Muscle of leg (tissue), 11 donors: Measurements from ENCODE around the gene WDFY3. TPM values are rescaled to one million over a fixed set of nuclear protein-coding genes. Genes with fewer than 3 reads are reported as not detected.
"Not testable (repeated sequence)": the region's sequence is repeated elsewhere in the genome, so short reads cannot be mapped to it uniquely, and the experiment has no call there.

ENCODE experiments used
- DNase-seq: peaks from one replicate; pipeline ENCODE4 v3.0.0; 2013
- H3K27ac ChIP-seq: one replicate; pipeline ENCODE4 v1.5.1; 2013; ENCODE audit warnings: mild to moderate bottlenecking, low read length, control low read depth
- H3K27me3 ChIP-seq: one replicate; pipeline ENCODE4 v1.6.1; 2013; ENCODE audit warnings: low read length; ENCODE audit not compliant: control insufficient read depth, insufficient read depth
- H3K36me3 ChIP-seq: one replicate; pipeline ENCODE4 v1.6.1; 2013; ENCODE audit warnings: low read length; ENCODE audit not compliant: control insufficient read depth, insufficient read depth
- H3K4me1 ChIP-seq: one replicate; pipeline ENCODE4 v1.6.1; 2013; ENCODE audit warnings: low read length; ENCODE audit not compliant: control insufficient read depth, insufficient read depth
- H3K4me3 ChIP-seq: one replicate; pipeline ENCODE4 v1.5.1; 2013; ENCODE audit warnings: low read length, control low read depth
- H3K9me3 ChIP-seq: replicated peaks from 2 replicates; pipeline ENCODE4 v1.6.1; 2013; ENCODE audit warnings: low read depth, low read length; ENCODE audit not compliant: control insufficient read depth
- WGBS: methylation state at CpG from one replicate; pipeline ENCODE4 v1.1.5; 2013; ENCODE audit warnings: missing lambda C conversion rate; ENCODE audit not compliant: insufficient coverage; 5-methylcytosine and 5-hydroxymethylcytosine counted together
- polyA plus RNA-seq, 8 donors: library from polyadenylated mRNA; unstranded; fragments of 120-200 nt; gene quantifications; one replicate each; pipeline versions ENCODE4 v1.2.1 to v1.2.3, GENCODE V29; 2013; ENCODE audit warnings: inconsistent platforms in 1 of 8, low replicate concordance in 1 of 8; ENCODE audit not compliant: insufficient read length in 8 of 8, insufficient read depth in 1 of 8
- total RNA-seq: library from RNA; stranded (reverse); fragments of 120-200 nt; gene quantifications from one replicate; pipeline ENCODE4 v1.2.4, GENCODE V29; 2013

Gene WDFY3
- total and polyA plus RNA-seq, 9 donors = 11.8 to 40.6 (median 20.3) TPM

DNA sequence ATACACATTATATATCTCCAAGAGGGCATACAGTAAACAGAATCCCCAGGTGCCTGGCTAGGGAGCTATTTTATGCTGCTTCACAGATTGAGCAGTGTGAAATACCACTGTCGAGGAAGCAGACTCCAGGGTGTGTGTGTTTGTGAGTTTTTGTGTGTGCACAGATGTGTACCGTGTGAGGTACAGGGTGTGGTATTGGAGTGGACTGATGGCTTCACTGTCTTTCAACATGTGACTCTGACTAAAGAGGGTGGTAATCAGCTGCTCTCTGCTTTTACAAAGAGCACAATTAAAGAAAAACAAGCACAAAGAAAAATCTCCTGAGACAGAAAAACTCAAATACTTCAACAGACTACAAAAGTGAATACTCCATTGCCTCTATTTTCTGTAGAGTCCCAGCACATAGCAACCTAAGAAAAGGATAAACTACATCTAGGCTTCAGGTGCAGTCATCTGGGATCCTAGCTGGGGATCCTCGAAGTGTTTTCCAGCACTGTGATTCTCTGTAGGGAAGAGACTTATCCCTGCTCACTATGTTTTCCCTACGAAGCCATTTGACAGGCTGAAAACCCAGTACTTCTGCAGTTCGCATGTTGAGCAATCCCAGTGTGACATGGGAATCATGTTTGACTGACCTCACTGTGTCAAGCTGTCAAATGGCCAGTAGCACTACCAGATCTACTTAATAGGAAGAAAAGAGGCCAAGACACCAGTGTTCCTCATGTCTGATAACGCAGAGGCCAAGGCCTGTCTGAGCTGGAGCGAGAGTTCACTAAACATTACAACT, 283.2 kb downstream of the WDFY3 start:
- H3K9me3 ChIP-seq = no peaks in the 10 kb centered on the region
- H3K27ac ChIP-seq = no peak overlapping the region
- H3K36me3 ChIP-seq = peaks cover 60% of the 10 kb centered on the region
- WGBS = 85% methylated on average over 3 of the region's 7 CpGs
- no peaks in the 10 kb centered on the region for H3K4me1 ChIP-seq
- H3K4me3 ChIP-seq = no peak overlapping the region
- no peak for DNase-seq
- H3K27me3 ChIP-seq = no peaks in the 10 kb centered on the region

GRCh38 chr4:84682661-84683060, 283.8 kb downstream of the WDFY3 start:
- not testable (repeated sequence) for H3K9me3 ChIP-seq, H3K27ac ChIP-seq, H3K27me3 ChIP-seq, H3K4me1 ChIP-seq, DNase-seq, H3K4me3 ChIP-seq
- peaks cover 59% of the 10 kb centered on the region for H3K36me3 ChIP-seq
- 97% methylated on average over 3 of the region's 4 CpGs for WGBS

DNA sequence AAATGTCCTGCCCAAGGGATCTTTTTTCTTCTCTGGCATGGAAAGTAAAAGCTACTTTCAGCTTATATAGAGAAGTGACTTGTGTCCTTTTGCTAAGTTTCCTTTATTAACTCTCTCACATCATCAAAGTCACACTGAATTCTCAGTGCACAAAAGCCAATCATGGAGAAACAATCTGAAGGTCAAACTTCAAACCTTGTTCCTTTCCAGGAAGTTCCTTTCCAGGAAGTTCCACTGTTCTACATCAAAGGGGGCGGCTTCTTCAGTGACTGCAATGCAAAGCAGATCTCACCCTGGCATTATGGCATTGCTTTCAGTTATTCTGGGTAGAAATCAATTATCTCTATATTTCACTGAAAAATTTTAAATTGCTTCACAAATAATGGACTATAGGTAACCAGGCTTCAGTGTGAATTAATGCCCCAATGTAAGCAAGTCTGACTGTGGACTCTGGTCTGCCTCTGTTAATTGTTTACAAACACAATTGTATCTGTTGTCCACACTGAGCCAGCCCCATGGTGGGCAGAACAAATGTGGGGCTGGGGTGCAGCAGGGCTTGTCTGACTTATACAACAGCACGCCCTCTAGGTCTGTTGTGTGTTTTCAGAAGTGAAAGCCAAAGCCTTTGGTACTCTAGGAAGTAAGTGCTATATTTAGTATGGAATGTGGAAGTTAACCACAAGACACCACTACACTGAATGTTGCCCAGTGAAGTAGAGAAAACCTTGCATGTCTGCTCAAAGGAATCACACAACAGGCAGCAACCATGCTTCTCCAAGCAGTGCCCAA, 284.8 kb downstream of the WDFY3 start:
- Histone ChIP-seq H3K36me3 (peaks cover 60% of the 10 kb centered on the region), H3K9me3 (no peaks in the 10 kb centered on the region), H3K27me3 (no peaks in the 10 kb centered on the region), H3K4me1 (peaks cover 5% of the 10 kb centered on the region), H3K4me3 (no peak overlapping the region), H3K27ac (no peak overlapping the region)
- peak; percentile 73 for DNase-seq
- WGBS = no CpG with 5 or more reads among the region's 2 CpGs

DNA sequence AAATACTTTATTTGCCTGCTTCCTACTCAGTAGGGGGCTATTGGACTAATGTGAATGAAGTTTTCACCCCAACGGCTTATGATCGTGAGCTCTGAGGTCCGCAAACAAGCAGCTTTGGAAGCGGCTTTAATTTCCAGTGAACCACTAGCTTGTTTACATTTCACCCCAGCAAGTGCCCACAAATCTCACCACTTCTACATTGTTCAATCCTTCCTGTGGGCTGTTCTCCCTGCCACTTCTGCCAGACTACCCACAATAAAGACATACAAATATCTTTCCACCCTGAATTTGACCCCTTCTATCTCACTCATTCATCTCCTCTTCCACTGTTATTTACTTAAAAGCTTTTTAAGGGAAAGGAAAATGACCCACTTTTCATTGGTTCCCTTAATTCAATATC, 285.5 kb downstream of the WDFY3 start:
- WGBS = 70% methylated on average over 4 of the region's 4 CpGs
- no peaks in the 10 kb centered on the region for H3K9me3 ChIP-seq
- no peak overlapping the region for H3K4me3 ChIP-seq
- no peak for DNase-seq
- H3K27ac ChIP-seq = no peak overlapping the region
- H3K36me3 ChIP-seq = peaks cover 57% of the 10 kb centered on the region
- H3K4me1 ChIP-seq = peaks cover 5% of the 10 kb centered on the region
- no peaks in the 10 kb centered on the region for H3K27me3 ChIP-seq

DNA sequence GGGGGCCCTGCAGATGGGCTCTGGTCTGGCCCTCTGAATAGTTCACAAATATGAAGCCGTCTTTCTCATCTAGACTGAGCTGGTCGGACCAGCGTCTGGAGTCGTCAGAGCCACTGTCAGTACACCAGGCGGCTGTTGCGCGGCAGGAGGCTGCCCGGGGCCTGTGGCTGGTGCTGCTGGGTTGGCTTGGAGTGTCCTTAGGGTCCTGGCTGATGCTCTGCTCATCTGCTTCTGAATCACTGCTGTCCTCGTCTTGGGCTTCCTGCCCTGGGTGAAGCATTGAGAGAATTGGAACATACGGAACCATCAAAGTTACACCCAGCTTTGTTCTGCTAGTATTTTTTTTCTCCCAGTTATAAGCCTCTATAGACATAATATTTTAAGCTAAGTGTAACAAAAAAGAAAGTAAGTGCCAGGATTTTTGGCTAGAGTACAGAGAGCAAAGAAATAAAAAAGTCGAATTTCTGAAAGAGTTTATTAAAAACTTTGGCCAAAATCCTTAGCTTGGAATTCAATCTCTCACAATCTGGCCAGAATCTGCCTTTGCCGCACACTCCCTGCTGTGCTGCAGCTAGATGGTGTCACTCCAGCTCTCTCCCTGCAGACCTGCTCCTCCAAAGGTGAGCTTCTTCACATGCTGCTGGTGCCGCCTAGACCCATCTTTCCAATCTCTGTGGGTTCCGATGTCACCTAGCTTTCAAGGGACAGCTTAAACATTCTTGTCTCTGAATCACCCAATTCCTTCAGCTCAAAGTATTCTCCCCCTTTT, 287.3 kb downstream of the WDFY3 start:
- no peaks in the 10 kb centered on the region for H3K27me3 ChIP-seq
- H3K36me3 ChIP-seq = peaks cover 56% of the 10 kb centered on the region
- H3K4me3 ChIP-seq = no peak overlapping the region
- no peaks in the 10 kb centered on the region for H3K9me3 ChIP-seq
- peak; percentile 27 for DNase-seq
- no peak overlapping the region for H3K27ac ChIP-seq
- WGBS = 86% methylated on average over 10 of the region's 14 CpGs
- peaks cover 5% of the 10 kb centered on the region for H3K4me1 ChIP-seq

DNA sequence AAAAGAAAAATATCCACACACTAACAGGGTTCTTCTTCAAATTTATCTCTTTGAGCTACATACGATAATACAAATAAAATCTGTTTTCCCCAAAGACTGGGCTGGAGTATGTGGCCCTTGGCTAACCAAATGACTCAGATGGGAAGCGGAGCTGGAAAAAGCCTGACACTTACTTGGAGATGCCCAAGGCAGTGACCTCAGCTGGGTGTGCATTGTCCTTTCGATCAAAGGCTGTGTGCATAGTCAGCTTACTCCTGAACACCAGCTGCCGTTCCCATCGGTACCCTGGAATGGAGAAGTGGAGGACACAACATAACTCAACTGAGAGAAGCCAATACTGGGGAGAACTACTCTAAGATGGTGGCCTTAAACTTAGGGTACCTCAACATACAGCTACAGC, 288.5 kb downstream of the WDFY3 start:
- no peaks in the 10 kb centered on the region for H3K9me3 ChIP-seq
- WGBS = 100% methylated on average over 1 of the region's 5 CpGs
- H3K27ac ChIP-seq = no peak overlapping the region
- DNase-seq = no peak
- peaks cover 45% of the 10 kb centered on the region for H3K36me3 ChIP-seq
- peaks cover 5% of the 10 kb centered on the region for H3K4me1 ChIP-seq
- H3K4me3 ChIP-seq = no peak overlapping the region
- no peaks in the 10 kb centered on the region for H3K27me3 ChIP-seq

DNA sequence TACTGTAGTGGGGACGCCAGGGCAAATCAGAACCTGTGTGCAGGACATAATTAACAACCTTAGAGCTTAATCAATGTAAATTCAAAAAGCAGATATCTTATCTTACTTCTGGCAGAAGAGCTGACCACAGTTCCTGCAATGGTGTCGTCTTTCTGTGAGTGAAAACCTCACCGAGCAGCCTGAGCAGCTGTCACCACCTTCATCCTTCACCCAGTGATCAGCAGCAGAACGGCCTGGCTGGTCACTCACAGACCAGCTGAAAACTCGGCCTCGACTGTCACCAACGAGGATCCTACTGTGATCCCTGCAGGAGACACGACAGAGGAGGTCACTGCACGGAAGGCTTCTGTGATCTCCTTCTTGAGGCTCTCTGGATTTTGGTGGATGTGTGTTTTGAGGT, 289.4 kb downstream of the WDFY3 start:
- Histone ChIP-seq H3K4me1 (peaks cover 5% of the 10 kb centered on the region), H3K36me3 (peaks cover 48% of the 10 kb centered on the region)
- WGBS = 73% methylated on average over 3 of the region's 9 CpGs

DNA sequence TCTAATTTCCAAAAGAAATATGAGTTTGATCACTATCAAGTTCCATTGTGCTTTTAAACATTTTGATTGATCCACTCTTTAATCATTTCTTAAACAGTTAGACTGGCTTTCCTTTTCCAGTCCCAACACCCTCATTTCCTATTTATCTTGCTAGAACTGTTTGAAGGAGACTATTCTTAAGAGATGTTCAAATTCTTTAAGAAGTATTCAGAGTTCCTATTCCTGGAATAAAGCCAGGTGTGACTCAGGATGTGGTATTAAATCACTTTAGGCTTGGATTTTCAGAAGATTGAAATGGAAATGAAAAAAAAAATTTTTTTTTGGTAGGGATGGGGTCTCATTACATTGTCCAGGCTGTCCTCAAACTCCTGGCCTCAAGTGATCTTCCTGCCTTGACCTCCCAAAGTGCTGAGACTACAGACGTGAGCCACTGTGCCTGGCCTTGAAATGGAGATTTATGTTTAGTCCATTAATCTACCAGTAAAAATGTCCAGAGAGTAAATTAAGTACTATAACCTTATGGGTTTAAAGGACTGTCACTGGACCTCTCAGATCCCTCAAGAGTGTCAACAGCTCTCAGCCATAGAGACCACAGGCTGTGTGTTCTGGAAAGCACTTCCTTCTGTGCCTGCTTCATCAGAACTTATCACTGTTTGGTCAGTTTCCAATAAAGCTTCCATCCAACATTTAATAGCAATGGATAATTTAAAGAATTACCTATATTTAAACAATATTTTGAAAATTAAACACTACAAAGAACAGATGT, 292.8 kb downstream of the WDFY3 start:
- H3K36me3 ChIP-seq = peaks cover 40% of the 10 kb centered on the region
- no CpG with 5 or more reads among the region's 1 CpG for WGBS

More for the DNA sequence above, 289.4 kb downstream of the WDFY3 start:
- no peak for DNase-seq
- Histone ChIP-seq H3K27ac (no peak overlapping the region), H3K27me3 (no peaks in the 10 kb centered on the region), H3K9me3 (no peaks in the 10 kb centered on the region), H3K4me3 (no peak overlapping the region)

DNA sequence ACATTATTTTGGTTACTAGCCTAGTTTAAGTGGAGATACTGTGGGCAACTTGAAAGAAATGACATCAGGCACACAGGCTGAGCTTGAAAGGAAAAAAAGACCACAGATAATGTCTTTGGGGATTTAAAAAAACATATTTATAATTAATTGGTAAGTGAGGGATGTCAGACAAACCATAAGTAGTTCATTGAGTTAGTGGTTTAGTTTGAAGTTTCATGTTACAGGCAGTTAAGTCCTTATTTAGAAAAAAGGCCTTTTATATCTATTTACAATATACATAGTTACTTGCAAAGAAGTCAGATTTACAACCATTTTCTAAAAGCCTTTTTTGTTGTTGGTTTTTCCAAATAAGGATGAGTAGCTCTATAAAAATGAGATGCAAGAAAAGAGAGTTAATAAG, 294.3 kb downstream of the WDFY3 start:
- Histone ChIP-seq H3K4me3 (no peak overlapping the region), H3K27me3 (no peaks in the 10 kb centered on the region), H3K4me1 (peaks cover 3% of the 10 kb centered on the region), H3K9me3 (no peaks in the 10 kb centered on the region), H3K27ac (no peak overlapping the region), H3K36me3 (peaks cover 36% of the 10 kb centered on the region)
- DNase-seq = no peak

More for the DNA sequence above, 292.8 kb downstream of the WDFY3 start:
- Histone ChIP-seq H3K27ac (no peak overlapping the region), H3K4me1 (peaks cover 5% of the 10 kb centered on the region), H3K9me3 (no peaks in the 10 kb centered on the region), H3K27me3 (no peaks in the 10 kb centered on the region), H3K4me3 (no peak overlapping the region)
- DNase-seq = no peak
